GM21528 (cell line): ENCODE results near the gene PLCH2.
"Not testable (repeated sequence)": the region's sequence is repeated elsewhere in the genome, so short reads cannot be mapped to it uniquely, and the experiment has no call there.

Experiments used
- ATAC-seq: cut with Tn5 transposase; IDR thresholded peaks from one replicate; pipeline ENCODE4 v1.9.1; 2021; ENCODE audit warnings: mild to moderate bottlenecking, moderate library complexity; ENCODE audit not compliant: unreplicated experiment, low FRiP score

The PLCH2 gene

DNA sequence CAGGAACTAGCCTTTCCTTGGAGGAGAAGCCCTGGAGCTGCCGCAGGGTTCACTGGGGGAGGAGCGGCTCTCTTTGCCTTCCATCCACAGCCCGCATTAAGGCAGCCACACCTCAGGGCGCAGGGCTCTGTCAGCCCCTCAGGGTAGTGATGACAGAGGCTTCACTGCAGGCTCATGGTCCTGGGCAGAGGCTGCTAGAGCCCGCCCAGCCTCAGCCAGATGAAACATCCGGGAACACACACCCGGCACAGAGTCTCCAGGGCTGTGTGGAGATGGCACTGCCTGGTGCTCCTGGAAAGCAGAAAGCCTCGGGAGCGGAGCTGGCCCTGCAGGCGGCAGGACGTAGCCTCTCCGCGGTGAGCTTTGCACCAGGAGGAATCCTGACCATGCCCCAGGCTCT is 34.3 kb upstream of the PLCH2 start:
- no peak for ATAC-seq

- no peak for ATAC-seq
Observed at GRCh38 chr1:2442661-2443060, 33.4 kb upstream of the PLCH2 start.

DNA sequence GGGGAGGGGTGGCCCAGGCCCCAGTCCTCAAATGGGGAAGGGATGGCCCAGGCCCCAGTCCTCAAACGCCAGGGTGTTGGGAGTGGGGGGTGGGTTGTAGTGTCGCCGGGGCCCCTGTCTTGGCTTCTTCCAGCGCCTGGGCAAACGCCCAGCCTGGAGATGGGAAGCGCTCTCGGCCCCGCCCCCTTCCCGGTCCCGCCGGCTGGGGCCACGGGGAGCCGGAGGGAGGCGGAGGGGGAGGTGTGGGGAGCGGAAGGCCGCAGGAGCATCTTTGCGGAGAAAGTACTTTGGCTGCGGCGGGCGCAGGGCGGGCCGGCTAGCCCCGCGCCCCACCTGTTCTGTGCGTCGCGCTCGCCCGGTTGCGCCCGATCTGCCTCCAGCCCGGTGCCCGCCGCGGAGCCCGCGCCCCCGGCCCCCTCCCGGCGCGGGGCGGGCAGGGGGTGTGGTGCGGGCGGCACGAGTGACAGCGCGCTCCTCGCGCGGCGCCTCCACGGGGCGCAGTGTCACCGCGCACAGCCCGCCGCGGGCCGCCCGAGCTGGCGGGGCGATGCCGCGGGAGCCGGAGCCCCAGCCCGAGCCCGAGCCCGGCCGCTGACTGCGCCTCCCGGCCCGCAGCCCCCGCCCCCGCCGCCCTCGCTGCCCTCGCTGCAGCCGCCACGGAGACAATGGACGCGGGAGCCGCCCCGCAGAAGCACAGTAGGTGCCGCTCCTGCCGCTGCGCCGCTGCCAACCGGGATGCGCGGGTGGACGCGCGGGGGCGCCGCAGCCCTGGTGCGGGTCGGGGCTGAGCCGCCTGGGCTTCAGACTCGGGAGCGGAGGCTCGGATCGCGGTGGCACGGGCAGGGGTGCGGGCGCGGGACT is 32.6 kb upstream of the PLCH2 start:
- ATAC-seq: no peak

- no peak for ATAC-seq
Observed at GRCh38 chr1:2444138-2444591, 31.9 kb upstream of the PLCH2 start.

DNA sequence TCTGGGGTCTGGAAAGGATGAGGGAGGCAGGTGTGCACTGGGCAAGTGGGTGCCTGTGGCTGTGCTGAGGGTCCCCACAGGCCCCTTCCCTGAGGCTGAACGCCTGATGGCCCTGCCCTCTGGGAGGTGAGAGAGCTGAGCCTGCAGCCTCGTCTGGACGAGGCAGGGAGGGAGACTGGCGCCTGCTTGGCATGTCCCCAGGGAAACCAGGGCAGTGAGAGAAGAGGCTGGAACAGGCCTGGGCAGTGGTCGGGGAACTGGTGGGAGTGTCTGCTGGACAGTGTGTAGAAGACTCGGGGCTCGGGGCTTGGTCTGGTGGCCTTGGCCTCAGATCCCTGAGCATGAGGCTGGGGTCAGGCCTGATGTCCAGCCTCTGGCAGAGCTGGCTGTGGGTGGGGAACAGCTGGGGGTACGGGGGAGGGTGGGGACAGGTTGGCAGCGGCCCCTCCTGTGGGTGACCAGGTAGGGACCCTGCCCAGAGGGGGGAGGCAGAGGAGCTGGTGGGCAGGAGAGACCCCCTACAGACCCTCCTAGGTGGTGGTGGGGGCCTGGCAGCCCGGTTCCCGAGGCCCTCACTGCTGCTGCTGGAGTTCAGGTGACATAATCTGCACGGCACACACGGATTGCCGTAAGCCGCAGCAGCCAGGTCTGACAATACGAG is 30.8 kb upstream of the PLCH2 start:
- ATAC-seq: no peak

GRCh38 chr1:2445823-2446215 is 30.3 kb upstream of the PLCH2 start:
- no peak for ATAC-seq

- ATAC-seq: no peak
Observed at GRCh38 chr1:2446394-2446793, 29.7 kb upstream of the PLCH2 start.

- no peak for ATAC-seq
Observed at GRCh38 chr1:2446861-2447260, 29.2 kb upstream of the PLCH2 start.

DNA sequence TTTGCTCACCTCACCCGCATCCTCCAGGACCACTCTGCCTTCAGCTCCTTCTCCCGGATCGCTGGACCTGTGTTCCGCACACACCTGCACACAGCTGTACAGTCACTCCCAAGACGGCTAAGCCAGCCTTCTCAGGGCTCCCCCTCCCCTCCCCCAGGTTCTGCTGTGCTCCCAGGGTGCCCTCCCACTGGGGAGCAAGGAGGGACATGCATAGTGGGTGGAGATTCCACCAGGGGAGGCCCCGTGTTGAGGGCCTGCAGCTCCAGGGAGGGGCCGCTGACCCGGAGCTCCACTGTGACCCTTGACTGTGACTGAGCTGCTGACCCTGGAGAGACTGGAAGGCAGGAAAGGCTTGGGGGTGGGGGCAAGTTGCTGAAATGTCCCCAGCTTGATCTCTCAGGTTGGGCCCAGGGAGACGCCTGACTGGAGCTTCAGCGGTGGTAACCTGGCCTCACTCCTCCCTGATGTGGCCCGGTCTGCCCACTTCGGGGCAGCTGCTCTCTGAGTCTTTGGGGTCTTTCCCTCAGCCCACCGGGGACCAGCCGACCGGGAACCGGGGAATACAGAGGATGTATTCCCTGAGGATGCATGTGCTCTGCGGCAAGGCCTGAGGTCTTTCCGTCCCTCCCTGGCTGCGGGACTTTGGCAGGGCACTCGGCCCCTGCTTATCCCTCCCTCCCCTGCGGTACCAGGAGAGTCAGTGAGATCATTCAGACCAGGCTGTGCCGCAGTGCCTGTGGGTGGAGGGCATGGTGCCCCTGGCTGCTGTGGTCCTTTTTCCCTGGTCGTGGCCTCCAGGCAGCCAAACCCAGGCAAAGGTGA is 28.6 kb upstream of the PLCH2 start:
- ATAC-seq: no peak

GRCh38 chr1:2448098-2448445 is 28.0 kb upstream of the PLCH2 start:
- ATAC-seq: no peak

DNA sequence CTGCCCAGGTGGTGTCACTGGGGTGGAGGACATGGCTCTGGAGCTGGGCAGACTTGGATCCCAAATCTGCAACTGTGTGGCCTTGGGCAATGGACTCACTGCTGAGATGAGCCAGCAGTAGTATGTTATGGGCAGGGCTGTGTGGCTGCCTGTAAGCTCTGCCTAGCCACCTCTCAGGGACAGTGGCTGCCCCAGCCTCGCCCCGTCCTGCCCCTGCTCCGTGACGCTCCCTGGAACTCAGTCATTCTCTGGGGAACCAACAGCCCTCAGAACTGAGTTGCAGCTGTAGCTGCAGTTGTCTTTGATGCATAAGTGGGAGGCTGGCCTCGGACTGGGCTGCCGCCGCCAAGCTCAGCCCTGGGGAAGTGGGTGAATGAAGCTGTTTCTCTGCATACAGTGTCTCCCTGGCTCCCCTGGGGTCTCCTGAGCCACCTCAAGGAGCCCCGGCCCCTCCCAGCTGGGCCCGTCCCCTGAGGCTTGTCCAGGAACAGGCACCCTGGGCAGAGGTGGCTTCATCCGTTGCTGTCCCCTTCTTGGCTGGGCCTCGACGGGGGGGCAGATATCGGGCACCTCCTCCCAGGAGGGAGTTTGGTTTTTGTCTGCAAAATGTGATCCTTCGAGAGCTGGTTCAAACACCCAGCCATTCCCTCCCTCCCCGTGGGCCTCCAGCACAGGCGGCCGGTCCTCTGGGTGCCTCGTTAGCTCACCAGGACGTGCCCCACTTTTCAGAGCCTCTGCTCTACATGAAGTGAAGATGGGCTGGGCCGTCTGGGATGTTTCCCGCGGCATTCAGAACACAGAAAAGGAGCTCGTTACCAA is 26.2 kb upstream of the PLCH2 start:
- no peak for ATAC-seq

DNA sequence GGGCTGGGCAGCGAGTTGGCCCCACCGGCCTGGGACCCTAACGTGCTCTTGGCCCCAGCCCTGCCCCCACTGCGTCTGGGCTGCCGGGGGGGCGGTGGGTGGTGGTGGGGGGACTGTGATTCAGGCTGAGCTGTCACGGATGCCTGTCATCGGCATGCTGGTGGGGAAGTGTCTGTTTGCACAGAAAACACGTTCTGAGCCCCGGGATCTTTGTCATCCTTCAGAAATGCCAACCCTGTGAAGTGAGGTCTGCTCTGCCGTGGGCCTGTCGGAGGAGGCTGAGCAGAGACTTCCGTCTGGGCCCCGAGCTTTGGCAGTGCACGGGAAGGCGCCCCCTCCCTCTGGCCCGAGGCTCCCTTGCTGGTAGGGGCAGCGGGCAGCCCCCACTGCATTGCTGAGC is 24.3 kb upstream of the PLCH2 start:
- ATAC-seq: no peak

DNA sequence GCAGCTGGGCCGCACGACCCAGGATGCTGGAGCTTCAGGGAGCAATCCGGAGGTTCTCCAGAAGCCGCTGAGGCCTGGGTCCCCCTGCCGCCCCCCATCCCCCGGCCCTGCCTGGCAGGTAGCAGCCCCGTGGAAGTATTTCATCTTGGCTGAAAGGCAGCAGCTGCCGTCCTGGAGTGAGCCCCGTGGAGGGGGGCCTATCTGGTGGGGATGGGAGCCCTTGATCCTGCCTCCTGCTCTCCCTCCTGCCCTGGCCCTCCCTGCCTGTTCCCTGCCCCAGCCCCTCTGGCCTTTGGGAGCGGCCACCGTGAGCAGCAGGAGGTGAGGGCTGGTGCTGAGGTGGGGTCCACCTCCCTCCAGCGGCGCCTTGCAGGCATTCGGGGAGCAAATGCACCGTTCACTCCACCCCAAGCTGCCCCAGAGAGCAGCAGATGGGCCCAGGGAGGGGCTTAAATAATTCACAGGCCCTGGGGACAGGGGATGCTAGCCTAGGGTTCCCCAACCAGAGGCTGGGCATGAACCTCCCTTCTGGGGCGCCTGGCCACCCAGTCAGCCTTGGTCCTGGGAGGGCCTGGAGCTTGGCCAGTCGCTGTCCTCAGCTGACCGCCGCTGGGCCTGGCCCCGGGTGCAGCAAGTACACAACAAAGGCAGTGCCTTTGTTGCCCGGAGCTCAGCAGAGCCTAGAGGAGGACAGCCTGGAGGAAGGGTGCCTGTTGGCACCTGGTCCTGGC is 23.7 kb upstream of the PLCH2 start:
- no peak for ATAC-seq

GRCh38 chr1:2452932-2453315 is 23.2 kb upstream of the PLCH2 start:
- no peak for ATAC-seq

DNA sequence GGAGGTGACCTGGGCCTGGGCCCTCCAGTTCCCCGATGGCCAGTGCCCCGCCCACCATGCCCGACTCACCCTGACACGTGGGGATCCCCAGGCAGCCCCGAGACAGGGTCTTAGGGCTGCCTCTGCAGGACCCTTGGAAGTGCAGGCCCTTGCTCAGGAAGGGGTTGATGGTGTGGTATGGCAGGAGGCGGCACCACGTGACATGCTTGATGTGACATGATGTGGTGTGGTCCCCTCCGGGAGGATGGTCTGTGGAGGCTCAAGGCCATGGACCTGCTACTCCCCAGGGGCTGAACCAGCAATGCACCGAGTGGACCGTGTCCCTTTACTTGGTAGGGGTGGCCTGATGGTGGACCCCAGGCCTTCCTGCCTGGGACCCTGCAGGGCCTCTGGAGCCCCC is 21.9 kb upstream of the PLCH2 start:
- ATAC-seq: no peak

GRCh38 chr1:2455757-2456156 is 20.3 kb upstream of the PLCH2 start:
- no peak for ATAC-seq

GRCh38 chr1:2457444-2457843 is 18.6 kb upstream of the PLCH2 start:
- no peak for ATAC-seq

DNA sequence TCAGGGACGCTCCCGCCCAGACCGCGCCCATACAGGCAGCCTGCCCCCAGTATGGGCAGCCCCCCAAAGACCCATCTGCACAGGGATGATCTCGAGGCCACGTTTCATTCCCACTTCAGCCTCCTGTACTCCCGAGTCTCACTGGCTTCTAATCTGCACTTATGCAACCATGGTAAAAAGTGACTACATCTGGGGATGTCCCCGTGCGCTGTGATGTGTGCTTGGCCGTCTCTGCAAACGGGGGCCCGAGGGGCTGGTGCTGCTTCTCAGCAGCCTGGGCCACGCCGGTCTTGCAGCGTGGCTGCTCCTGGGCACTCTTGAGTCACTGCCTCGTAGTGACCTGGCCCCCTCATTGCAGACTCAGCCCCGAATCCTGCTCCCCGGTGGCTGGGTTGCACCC is 17.4 kb upstream of the PLCH2 start:
- ATAC-seq: no peak

GRCh38 chr1:2459102-2459753 is 16.9 kb upstream of the PLCH2 start:
- ATAC-seq: not testable (repeated sequence)
